Activated CD4-positive, alpha-beta T cell treated with anti-CD3 and anti-CD28 coated beads, Interleukin-2, Interleukin-6, amounts not matched to agents 100 ng/mL and 50 ng/mL, durations not matched to agents 16 hours and 8 hours (primary cell): ENCODE measurements around the gene KCNT1.

ENCODE experiments used
- DNase-seq: peaks from one replicate; pipeline ENCODE4 v3.0.0-alpha.2; 2020

Gene KCNT1

GRCh38 chr9:135825435-135826187, 123.6 kb downstream of the KCNT1 start:
- DNase-seq = no peak

DNA sequence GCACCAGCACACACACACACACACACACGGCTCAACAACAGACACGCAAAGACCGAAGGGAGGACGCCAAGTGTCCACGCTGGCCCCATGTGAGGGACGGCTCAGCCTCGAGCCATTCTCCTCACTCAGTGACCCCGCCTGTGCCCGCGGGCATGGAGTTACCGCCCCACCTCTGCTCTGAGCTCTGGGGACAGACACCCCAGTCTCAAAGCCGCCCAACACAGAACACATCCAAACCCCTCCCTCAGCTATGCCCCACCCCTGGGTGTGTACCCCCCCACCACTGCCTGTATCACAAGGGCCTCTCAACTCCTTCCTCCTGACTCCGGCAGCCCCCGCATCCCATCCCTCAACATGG, 124.2 kb downstream of the KCNT1 start:
- DNase-seq = no peak

DNA sequence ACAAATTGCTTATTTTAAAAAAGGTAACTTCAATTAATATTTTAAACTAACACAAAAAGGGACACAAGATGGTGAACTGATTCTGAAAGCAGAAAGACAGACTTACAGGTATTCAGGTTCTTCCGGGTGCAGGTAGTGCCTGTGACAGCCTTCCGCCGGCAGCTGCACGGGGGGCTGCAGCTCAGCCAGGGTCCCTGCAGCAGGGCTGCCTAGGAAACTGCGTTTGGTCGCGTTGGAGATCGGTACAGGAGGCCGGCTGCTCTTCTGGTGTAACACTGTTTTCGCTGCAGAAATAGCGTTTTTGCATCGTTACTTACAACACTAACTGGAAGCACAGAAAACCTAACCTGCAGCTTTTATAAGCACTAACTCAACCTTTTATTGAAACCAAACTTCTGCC, 125.3 kb downstream of the KCNT1 start:
- no peak for DNase-seq

DNA sequence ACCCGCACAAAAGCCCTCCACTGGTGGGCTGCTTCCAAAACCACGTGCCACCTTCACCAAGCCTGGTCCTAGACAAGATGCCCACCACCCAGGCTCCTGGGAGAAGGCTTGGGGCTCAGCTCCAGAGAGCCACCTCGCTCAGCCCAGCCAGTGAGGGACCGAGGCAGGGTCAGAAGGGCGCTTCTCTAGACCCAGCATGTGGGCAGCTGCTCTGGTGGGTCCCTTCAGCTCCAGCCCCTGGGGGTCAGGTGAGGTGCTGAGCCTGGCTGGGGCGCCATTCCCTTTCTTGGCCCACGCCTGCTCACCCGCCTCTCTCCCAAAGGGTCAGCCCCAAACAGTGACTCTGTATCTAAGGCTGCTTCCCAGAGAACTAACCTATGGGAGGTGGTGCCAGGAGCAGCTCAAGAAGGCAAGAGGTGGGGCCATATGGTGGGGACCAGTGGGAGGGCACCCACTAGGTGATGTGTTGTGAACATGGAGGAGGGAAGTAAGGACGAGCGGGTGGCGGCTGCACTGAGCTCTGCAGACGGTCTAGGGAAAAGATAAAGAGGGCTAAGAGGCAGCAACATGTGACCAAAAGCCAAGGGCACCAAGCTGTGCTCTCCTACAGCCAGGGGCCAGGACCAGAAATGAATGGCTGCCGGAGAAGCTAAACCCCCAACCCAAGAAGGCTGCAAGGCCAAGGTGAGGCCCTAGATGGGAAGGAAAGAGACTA, 126.0 kb downstream of the KCNT1 start:
- no peak for DNase-seq

GRCh38 chr9:135828656-135829055, 126.7 kb downstream of the KCNT1 start:
- no peak for DNase-seq

- DNase-seq = no peak
Observed at GRCh38 chr9:135830496-135830895, 128.5 kb downstream of the KCNT1 start.

- DNase-seq = no peak
Observed at GRCh38 chr9:135833864-135834263, 131.9 kb downstream of the KCNT1 start.

DNA sequence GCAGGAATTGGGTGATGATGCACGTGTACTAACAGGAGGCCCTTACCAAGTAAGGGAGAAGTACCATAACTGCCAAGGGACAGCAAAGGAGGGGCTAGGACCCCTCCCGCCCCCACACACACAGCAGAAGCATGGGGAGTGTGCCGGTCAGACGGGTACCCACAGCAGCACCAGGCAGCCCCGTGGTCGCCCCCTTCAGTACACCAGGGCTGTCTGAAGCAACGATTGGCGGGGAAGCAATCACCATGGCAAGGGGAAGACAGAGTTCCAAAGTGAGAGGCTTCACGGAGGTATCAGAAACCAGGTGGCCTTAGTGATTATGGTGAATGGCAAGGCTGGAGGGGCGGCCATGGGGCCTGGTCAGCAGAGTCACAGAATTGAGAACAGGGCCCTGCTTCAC, 133.1 kb downstream of the KCNT1 start:
- no peak for DNase-seq

DNA sequence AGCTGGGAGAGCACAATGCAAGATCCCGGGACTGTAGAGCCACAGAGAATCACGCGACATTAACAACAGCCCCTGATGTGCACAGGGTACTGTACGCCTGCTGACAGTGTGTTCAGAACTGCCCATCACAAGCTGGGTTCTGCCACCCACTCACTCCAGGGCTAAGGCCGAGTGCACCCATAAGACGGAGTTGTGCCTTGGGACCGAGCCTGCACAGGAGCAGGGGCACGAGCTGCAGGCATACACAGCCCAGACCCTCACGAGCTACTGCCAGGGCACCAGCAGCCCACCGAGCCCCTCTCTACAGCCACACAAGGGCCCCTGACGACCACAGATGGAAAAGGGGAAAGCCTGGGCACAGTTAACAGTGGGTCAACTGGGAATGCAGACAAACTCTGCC, 137.5 kb downstream of the KCNT1 start:
- DNase-seq = no peak

- DNase-seq = no peak
Observed at GRCh38 chr9:135840107-135840506, 138.1 kb downstream of the KCNT1 start.

- DNase-seq = no peak
Observed at GRCh38 chr9:135840539-135840938, 138.6 kb downstream of the KCNT1 start.
